OCI-LY3 (cell line): ENCODE measurements around the gene HOXA7.

Source experiments
- CTCF ChIP-seq: fragments of 200-600, 300-600 bp; sonication (generic); IDR thresholded peaks from 2 replicates; pipeline ENCODE4 v1.5.1; 2014; ENCODE audit warnings: antibody characterized with exemption, low read length, low read depth
- EZH2phosphoT487 ChIP-seq: fragments of 200-600 bp; shearing (Covaris generic); IDR thresholded peaks from 2 replicates; pipeline ENCODE4 v1.6.1; 2018; ENCODE audit warnings: antibody characterized with exemption, mixed run types, low read depth

GRCh38 chr7:27151931-27152815 is 4.3 kb downstream of the HOXA7 start, which contains the start of gene HOXA3:
- TF ChIP-seq CTCF, result no peak
- TF ChIP-seq EZH2phosphoT487, result no peak
